ENCODE results near the gene SEC61A2. TPM values are rescaled to one million over a fixed set of nuclear protein-coding genes. Genes with fewer than 3 reads are reported as not detected.

Gene SEC61A2
- total and polyA plus RNA-seq, 2 of the 8 experiments (the other 6 are each of a cell fraction or from before 2014, with no cell fraction given), result 18.2 to 19.2 TPM

- no peaks in the 10 kb centered on the region for H3K4me1 ChIP-seq (replicated peaks in 1 of 4; ENCODE audit: control insufficient read depth in 3 of 4, insufficient read depth in 4 of 4, low read length in 3 of 4)
- no peak overlapping the region for H3K56ac ChIP-seq (replicated peaks; ENCODE audit: insufficient read length, low read depth, low read length)
- no peak overlapping the region for H3K9ac ChIP-seq (replicated peaks in 1 of 4; ENCODE audit: extremely low read depth in 1 of 4, low read depth in 3 of 4, low read length in 3 of 4)
- H3K14ac ChIP-seq (ENCODE audit: insufficient read length), result no peak overlapping the region
- no peaks in the 10 kb centered on the region for H3K23me2 ChIP-seq (ENCODE audit: low read depth, low read length)
- H3K27me3 ChIP-seq (replicated peaks in 1 of 4; ENCODE audit: control insufficient read depth in 3 of 4, extremely low read depth in 1 of 4, insufficient read depth in 3 of 4, low read length in 3 of 4), result no peaks in the 10 kb centered on the region
- H3K4ac ChIP-seq (replicated peaks; ENCODE audit: insufficient read length, low read depth, low read length), result no peak overlapping the region
- H2BK120ac ChIP-seq (replicated peaks; ENCODE audit: low read depth, low read length), result no peak overlapping the region
- no peak overlapping the region for H2BK20ac ChIP-seq (ENCODE audit: low read length)
- H3K4me2 ChIP-seq (ENCODE audit: insufficient read depth in 1 of 2, low read depth in 2 of 2, low read length in 2 of 2), result no peak overlapping the region
- no peak overlapping the region for H3K27ac ChIP-seq (ENCODE audit: low read depth, low read length)
- TF ChIP-seq HDAC6 (IDR thresholded peaks at IDR 0.05; ENCODE audit: low read depth, low read length) (no peak), SP2 (IDR thresholded peaks at IDR 0.05; ENCODE audit: low read length) (no peak), NRF1 (IDR thresholded peaks at IDR 0.05; ENCODE audit: low read depth, low read length) (no peak), CBX8 (IDR thresholded peaks at IDR 0.05; ENCODE audit: borderline replicate concordance, low read depth, low read length) (no peak), GABPA (IDR thresholded peaks at IDR 0.05; ENCODE audit: borderline replicate concordance, insufficient read depth, low read length) (no peak), SIX5 (IDR thresholded peaks at IDR 0.05; ENCODE audit: low read depth, low read length) (no peak), RXRA (IDR thresholded peaks at IDR 0.05; ENCODE audit: insufficient read depth, low read depth, low read length) (no peak), KDM4A (IDR thresholded peaks at IDR 0.05; ENCODE audit: low read depth, low read length, severe bottlenecking) (no peak)
- H3K4me3 ChIP-seq (ENCODE audit: extremely low read depth in 1 of 4, insufficient read depth in 2 of 4, low read depth in 3 of 4, low read length in 4 of 4), result no peak overlapping the region
- no peaks in the 10 kb centered on the region for H3K9me3 ChIP-seq (ENCODE audit: insufficient read depth in 2 of 2, low read depth in 1 of 2, low read length in 1 of 2)
- no peak overlapping the region for H4K5ac ChIP-seq (ENCODE audit: insufficient read length, low read depth, low read length)
- ChIA-PET POLR2A (ENCODE audit: partially characterized antibody) (interaction anchor here (1.0 kb wide), 1 partner anchor 8 kb away, joined by 4 read pairs; no protein-coding TSS in a partner anchor), CTCF (ENCODE audit: partially characterized antibody) (interaction anchor here (0.7 kb wide), 1 partner anchor 12 kb away, joined by 4 read pairs; no protein-coding TSS in a partner anchor)
- H4K91ac ChIP-seq (replicated peaks; ENCODE audit: insufficient read length, low read length), result no peak overlapping the region
- 95% methylated on average over 4 of the region's 4 CpGs; no CpG with 5 or more reads in 1 of the 2 experiments for WGBS, 2 experiments (ENCODE audit: extremely low coverage in 1 of 2, insufficient coverage in 1 of 2, insufficient read length in 1 of 2, insufficient replicate concordance in 2 of 2, low coverage in 1 of 2, low lambda C conversion rate in 2 of 2, missing lambda C conversion rate in 1 of 2)
- H4K8ac ChIP-seq (ENCODE audit: extremely low read depth, insufficient read depth, low read length), result no peak overlapping the region
- no peak for DNase-seq (ENCODE audit: low read depth in 1 of 2, low spot score in 2 of 2)
- FAIRE-seq, result no peak
- no peak overlapping the region for H2BK5ac ChIP-seq (ENCODE audit: low read depth, low read length)
- H2AFZ ChIP-seq (ENCODE audit: low read length), result no peak overlapping the region
- H3K79me2 ChIP-seq (ENCODE audit: control insufficient read depth in 1 of 2, insufficient read depth in 2 of 2, low read length in 2 of 2), result no peaks in the 10 kb centered on the region
- no peak overlapping the region for H2BK15ac ChIP-seq (ENCODE audit: low read length)
- no peak overlapping the region for H3K18ac ChIP-seq (ENCODE audit: extremely low read depth, low read length)
- no peaks in the 10 kb centered on the region for H4K20me1 ChIP-seq (replicated peaks in 1 of 2; ENCODE audit: control insufficient read depth in 1 of 2, insufficient read depth in 2 of 2, low read length in 2 of 2)
- peaks cover 23 to 76% (median 54%) of the 10 kb centered on the region in 4 experiments for H3K36me3 ChIP-seq (ENCODE audit: control insufficient read depth in 2 of 4, insufficient read depth in 4 of 4, low read length in 3 of 4)
- H3K79me1 ChIP-seq (ENCODE audit: low read depth, low read length), result no peaks in the 10 kb centered on the region; the same call in 1 of the 2 replicates
- no peak overlapping the region for H2BK12ac ChIP-seq (ENCODE audit: low read depth, low read length)
- H3K23ac ChIP-seq (ENCODE audit: insufficient read length), result no peak overlapping the region
- no peak overlapping the region for H2AK5ac ChIP-seq (ENCODE audit: low read depth, low read length)
Measured at GRCh38 chr10:12091421-12091820, 38.1 kb upstream of the SEC61A2 start.

All from H1 (cell line).